ENCODE results near the gene SERPINB2.

Gene SERPINB2

DNA sequence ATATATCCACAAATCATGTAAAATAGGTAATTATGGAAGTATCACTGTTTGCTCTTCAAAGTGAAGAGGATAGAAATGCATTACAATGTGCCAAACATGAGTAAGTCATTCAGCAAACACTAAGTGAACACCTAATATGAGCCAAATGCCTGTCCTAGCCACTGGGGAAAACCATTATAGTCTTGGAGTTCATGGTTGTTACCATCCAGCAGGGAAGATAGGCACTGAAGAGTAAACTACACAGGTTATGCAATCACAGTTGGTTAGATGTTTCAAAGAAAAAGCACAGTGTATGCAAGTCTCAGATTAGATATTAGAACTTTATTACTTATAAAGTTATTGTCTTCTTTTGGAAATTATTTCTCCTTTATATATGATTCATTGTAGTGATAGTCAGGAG lies 3.9 kb upstream of the SERPINB2 start:
- H3K4ac ChIP-seq (ENCODE audit: low read depth, low read length) = no peak overlapping the region
- no peak overlapping the region for H2BK120ac ChIP-seq (ENCODE audit: insufficient read depth, low read length, poor library complexity)
- H4K8ac ChIP-seq (ENCODE audit: low read depth, low read length) = no peak overlapping the region
- H2BK12ac ChIP-seq (ENCODE audit: low read length) = no peak overlapping the region
- no peak overlapping the region for H3K27ac ChIP-seq (ENCODE audit: low read depth, low read length)
- H3K23ac ChIP-seq (ENCODE audit: low read length) = no peak overlapping the region
- H4K12ac ChIP-seq (ENCODE audit: low read depth, low read length) = no peak overlapping the region
- no peak overlapping the region for H3K18ac ChIP-seq (ENCODE audit: low read length)
- no peak overlapping the region for H4K91ac ChIP-seq (ENCODE audit: low read depth, low read length)
- H3K27me3 ChIP-seq (ENCODE audit: insufficient read depth, low read length) = no peaks in the 10 kb centered on the region
- H2AFZ ChIP-seq (ENCODE audit: insufficient read depth, low read length, poor library complexity) = no peak overlapping the region
- H3K4me1 ChIP-seq (ENCODE audit: control insufficient read depth in 1 of 2, insufficient read depth in 2 of 2, low read length in 2 of 2) = no peaks in the 10 kb centered on the region
- no peak overlapping the region for H2AK5ac ChIP-seq (ENCODE audit: low read length)
- no peaks in the 10 kb centered on the region for H3K79me1 ChIP-seq (ENCODE audit: low read length)
- H3K9ac ChIP-seq (ENCODE audit: low read length) = no peak overlapping the region
- no peak overlapping the region for H3K4me2 ChIP-seq (ENCODE audit: low read length)
- no peaks in the 10 kb centered on the region for H3K79me2 ChIP-seq (ENCODE audit: control insufficient read depth, insufficient read depth, low read length, poor library complexity)
- H3K4me3 ChIP-seq (ENCODE audit: low read depth, low read length) = no peak overlapping the region
- H2BK5ac ChIP-seq (ENCODE audit: low read depth, low read length, poor library complexity) = no peak overlapping the region
- no peaks in the 10 kb centered on the region for H3K9me3 ChIP-seq (ENCODE audit: insufficient read depth, low read depth, low read length)
- H3K36me3 ChIP-seq (ENCODE audit: control insufficient read depth in 1 of 2, insufficient read depth in 2 of 2, low read length in 2 of 2) = no peaks in the 10 kb centered on the region
- H3K14ac ChIP-seq (ENCODE audit: low read length) = no peak overlapping the region
- DNase-seq = peak; percentile 5 to 64

DNA sequence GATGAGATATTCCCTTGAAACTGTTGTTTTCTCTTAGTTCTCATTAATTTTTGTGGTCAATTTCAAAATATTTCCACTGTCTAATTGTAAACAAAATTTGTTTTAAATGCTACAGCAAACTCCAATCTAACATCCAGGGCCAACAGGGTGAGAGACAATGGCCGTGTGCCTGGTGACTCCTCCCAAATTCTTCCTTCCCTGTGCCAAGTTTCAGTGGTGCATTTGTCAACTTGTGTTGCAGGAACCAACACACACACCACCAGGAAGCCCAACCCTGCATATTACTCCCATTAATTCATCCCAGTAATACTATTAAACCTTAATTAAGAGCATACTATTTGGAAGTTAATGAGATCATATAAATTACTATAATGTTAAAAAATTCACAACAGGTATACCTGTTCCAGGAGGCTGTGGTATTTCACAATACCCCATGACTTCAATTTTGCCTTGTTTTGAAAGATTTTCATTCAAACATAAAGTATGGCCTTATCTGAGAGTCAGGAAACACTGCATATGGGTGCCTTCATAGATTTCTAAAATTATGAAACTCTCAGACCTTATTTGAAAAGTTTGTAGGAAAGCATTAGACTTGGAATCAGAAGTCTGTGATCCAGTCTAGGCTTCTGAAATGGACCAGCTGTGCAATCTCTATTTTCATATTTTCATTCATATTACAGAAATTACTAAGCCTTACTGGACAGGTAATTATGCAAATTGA lies 1.1 kb downstream of the SERPINB2 start:
- no CpG with 5 or more reads among the region's 1 CpG for WGBS (ENCODE audit: extremely low coverage, insufficient coverage, insufficient read length)
- no peak overlapping the region for H2BK12ac ChIP-seq (ENCODE audit: low read length)

DNA sequence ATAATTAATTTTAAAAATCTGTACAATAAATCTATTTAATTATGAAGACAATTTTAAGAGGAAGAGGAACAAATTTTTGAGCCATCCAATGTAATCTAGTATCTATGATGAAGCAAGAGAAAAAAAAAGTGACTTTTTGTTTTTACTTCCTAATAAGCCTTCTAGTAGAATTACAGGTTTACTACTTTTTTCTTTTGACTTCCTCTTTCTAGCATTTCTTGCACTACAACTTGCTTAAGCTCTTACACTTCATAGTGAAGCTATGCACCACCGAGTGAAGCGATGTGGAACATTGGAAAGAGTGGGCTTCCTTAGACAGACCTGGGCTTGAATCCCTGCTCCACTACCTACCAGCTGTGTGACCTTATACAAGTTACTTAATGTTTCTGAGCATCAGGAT lies 2.1 kb downstream of the SERPINB2 start:
- H4K8ac ChIP-seq (ENCODE audit: low read depth, low read length) = no peak overlapping the region
- H2BK12ac ChIP-seq (ENCODE audit: low read length) = no peak overlapping the region
- H3K14ac ChIP-seq (ENCODE audit: low read length) = no peak overlapping the region
- H3K27me3 ChIP-seq (ENCODE audit: insufficient read depth, low read length) = no peaks in the 10 kb centered on the region
- H3K23ac ChIP-seq (ENCODE audit: low read length) = no peak overlapping the region
- H2AFZ ChIP-seq (ENCODE audit: insufficient read depth, low read length, poor library complexity) = no peak overlapping the region
- H3K18ac ChIP-seq (ENCODE audit: low read length) = no peak overlapping the region
- H2BK5ac ChIP-seq (ENCODE audit: low read depth, low read length, poor library complexity) = no peak overlapping the region
- H3K4me3 ChIP-seq (ENCODE audit: low read depth, low read length) = no peak overlapping the region
- no peak overlapping the region for H2AK5ac ChIP-seq (ENCODE audit: low read length)
- H4K91ac ChIP-seq (ENCODE audit: low read depth, low read length) = no peak overlapping the region
- no peaks in the 10 kb centered on the region for H3K79me2 ChIP-seq (ENCODE audit: control insufficient read depth, insufficient read depth, low read length, poor library complexity)
- H3K9me3 ChIP-seq (ENCODE audit: insufficient read depth, low read depth, low read length) = no peaks in the 10 kb centered on the region
- no peaks in the 10 kb centered on the region for H3K4me1 ChIP-seq (ENCODE audit: control insufficient read depth in 1 of 2, insufficient read depth in 2 of 2, low read length in 2 of 2)
- no peaks in the 10 kb centered on the region for H3K79me1 ChIP-seq (ENCODE audit: low read length)
- H3K36me3 ChIP-seq (ENCODE audit: control insufficient read depth in 1 of 2, insufficient read depth in 2 of 2, low read length in 2 of 2) = no peaks in the 10 kb centered on the region
- H3K27ac ChIP-seq (ENCODE audit: low read depth, low read length) = no peak overlapping the region
- H4K12ac ChIP-seq (ENCODE audit: low read depth, low read length) = no peak overlapping the region
- no peak overlapping the region for H2BK120ac ChIP-seq (ENCODE audit: insufficient read depth, low read length, poor library complexity)
- DNase-seq = peak; percentile 35 to 60
- H3K4me2 ChIP-seq (ENCODE audit: low read length) = no peak overlapping the region
- no peak overlapping the region for H3K4ac ChIP-seq (ENCODE audit: low read depth, low read length)
- no peak overlapping the region for H3K9ac ChIP-seq (ENCODE audit: low read length)
- no CpG with 5 or more reads among the region's 2 CpGs for WGBS (ENCODE audit: extremely low coverage, insufficient coverage, insufficient read length)

More for the DNA sequence above, 1.1 kb downstream of the SERPINB2 start:
- Histone ChIP-seq H2AFZ (ENCODE audit: insufficient read depth, low read length, poor library complexity) (no peak overlapping the region), H3K4me1 (ENCODE audit: control insufficient read depth in 1 of 2, insufficient read depth in 2 of 2, low read length in 2 of 2) (no peaks in the 10 kb centered on the region), H2BK120ac (ENCODE audit: insufficient read depth, low read length, poor library complexity) (no peak overlapping the region), H3K36me3 (ENCODE audit: control insufficient read depth in 1 of 2, insufficient read depth in 2 of 2, low read length in 2 of 2) (no peaks in the 10 kb centered on the region), H2AK5ac (ENCODE audit: low read length) (no peak overlapping the region), H3K23ac (ENCODE audit: low read length) (no peak overlapping the region), H3K4ac (ENCODE audit: low read depth, low read length) (no peak overlapping the region), H4K91ac (ENCODE audit: low read depth, low read length) (no peak overlapping the region), H3K14ac (ENCODE audit: low read length) (no peak overlapping the region), H3K4me3 (ENCODE audit: low read depth, low read length) (no peak overlapping the region), H3K79me1 (ENCODE audit: low read length) (no peaks in the 10 kb centered on the region), H3K9ac (ENCODE audit: low read length) (no peak overlapping the region), H3K18ac (ENCODE audit: low read length) (no peak overlapping the region), H4K8ac (ENCODE audit: low read depth, low read length) (no peak overlapping the region), H3K27ac (ENCODE audit: low read depth, low read length) (no peak overlapping the region), H3K27me3 (ENCODE audit: insufficient read depth, low read length) (no peaks in the 10 kb centered on the region), H3K9me3 (ENCODE audit: insufficient read depth, low read depth, low read length) (no peaks in the 10 kb centered on the region), H3K79me2 (ENCODE audit: control insufficient read depth, insufficient read depth, low read length, poor library complexity) (no peaks in the 10 kb centered on the region), H2BK5ac (ENCODE audit: low read depth, low read length, poor library complexity) (no peak overlapping the region), H3K4me2 (ENCODE audit: low read length) (no peak overlapping the region), H4K12ac (ENCODE audit: low read depth, low read length) (no peak overlapping the region)
- DNase-seq = peak; percentile 43 to 97

DNA sequence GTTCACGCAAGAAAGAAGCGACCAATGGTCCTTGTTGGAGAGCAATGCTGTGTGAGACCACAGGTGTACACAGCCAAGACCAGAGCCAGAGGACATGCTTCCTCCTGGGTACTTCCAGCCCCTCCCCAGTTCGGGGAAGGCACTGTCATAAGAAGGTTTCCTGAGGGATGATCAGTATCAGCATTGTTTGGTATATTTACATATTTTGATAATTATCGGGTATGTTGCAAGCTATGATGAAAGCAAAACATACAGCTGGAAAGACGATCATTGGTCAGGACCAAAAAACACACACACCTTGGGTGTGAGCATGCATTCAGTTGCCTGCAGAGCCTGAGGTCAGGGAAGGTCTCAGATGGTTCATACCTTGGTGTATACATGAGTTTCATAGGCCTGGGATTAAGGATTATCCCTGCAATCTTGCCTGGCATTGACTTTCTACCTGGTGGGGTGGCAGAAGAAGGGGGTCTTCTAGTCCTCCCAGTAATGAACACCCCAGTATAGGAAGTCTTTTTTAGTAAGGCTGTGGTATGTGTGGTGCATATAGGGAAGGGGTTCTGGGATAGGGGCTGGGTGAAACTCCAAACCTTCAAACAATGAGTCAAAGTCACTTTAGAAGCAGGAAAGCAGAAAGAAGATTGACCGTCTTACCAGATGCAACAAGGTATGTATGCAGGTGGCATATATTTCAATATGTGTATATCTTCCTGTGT lies 2.9 kb downstream of the SERPINB2 start:
- Histone ChIP-seq H4K8ac (ENCODE audit: low read depth, low read length) (no peak overlapping the region), H3K36me3 (ENCODE audit: control insufficient read depth in 1 of 2, insufficient read depth in 2 of 2, low read length in 2 of 2) (no peaks in the 10 kb centered on the region), H2BK5ac (ENCODE audit: low read depth, low read length, poor library complexity) (no peak overlapping the region), H3K14ac (ENCODE audit: low read length) (no peak overlapping the region), H2BK12ac (ENCODE audit: low read length) (no peak overlapping the region), H3K9me3 (ENCODE audit: insufficient read depth, low read depth, low read length) (no peaks in the 10 kb centered on the region), H3K4me1 (ENCODE audit: control insufficient read depth in 1 of 2, insufficient read depth in 2 of 2, low read length in 2 of 2) (no peaks in the 10 kb centered on the region), H3K9ac (ENCODE audit: low read length) (no peak overlapping the region), H4K91ac (ENCODE audit: low read depth, low read length) (no peak overlapping the region), H3K79me2 (ENCODE audit: control insufficient read depth, insufficient read depth, low read length, poor library complexity) (no peaks in the 10 kb centered on the region), H3K4ac (ENCODE audit: low read depth, low read length) (no peak overlapping the region), H3K27me3 (ENCODE audit: insufficient read depth, low read length) (no peaks in the 10 kb centered on the region), H2AFZ (ENCODE audit: insufficient read depth, low read length, poor library complexity) (no peak overlapping the region), H3K4me3 (ENCODE audit: low read depth, low read length) (no peak overlapping the region), H3K23ac (ENCODE audit: low read length) (no peak overlapping the region), H3K79me1 (ENCODE audit: low read length) (no peaks in the 10 kb centered on the region), H3K4me2 (ENCODE audit: low read length) (no peak overlapping the region), H3K27ac (ENCODE audit: low read depth, low read length) (no peak overlapping the region), H4K12ac (ENCODE audit: low read depth, low read length) (no peak overlapping the region), H3K18ac (ENCODE audit: low read length) (no peak overlapping the region), H2BK120ac (ENCODE audit: insufficient read depth, low read length, poor library complexity) (no peak overlapping the region), H2AK5ac (ENCODE audit: low read length) (no peak overlapping the region)
- no CpG with 5 or more reads among the region's 6 CpGs for WGBS (ENCODE audit: extremely low coverage, insufficient coverage, insufficient read length)
- peak; percentile 82 to 96 for DNase-seq

Data from trophoblast cell (in vitro differentiated cells and primary cell).